ENCODE results near the gene MLKL.

MLKL gene

DNA sequence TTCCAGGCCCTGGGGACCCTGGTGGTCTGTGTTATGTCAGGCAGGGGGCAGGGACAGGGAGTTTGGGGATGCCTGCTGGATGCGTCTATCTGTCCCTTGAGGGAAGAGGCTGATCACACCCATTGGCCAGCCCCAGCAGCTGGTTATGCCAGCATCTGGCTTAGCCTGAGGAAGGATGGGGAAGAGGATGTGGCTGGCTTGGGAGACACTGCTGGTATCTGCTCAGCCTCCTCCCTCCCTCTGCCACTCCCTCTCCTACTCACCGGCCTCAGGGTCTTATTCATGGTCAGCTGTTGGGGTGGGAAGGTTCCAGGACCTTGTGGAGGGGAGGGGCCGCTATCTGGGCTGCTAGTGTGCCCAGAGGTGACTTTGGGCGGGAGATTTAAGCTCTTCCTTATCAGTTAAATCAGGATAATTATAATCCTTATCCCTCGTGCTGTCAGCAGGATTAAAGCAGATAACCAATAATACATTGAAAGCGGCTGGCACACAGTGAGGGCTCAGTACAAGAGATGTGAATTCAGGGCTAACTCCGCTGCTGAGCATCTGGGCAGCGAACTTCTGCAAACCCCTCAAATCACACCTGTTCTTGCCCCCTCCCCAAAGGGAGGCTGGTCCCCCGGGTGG lies 36.0 kb upstream of the MLKL start:
- no peak overlapping the region for H3K4me3 ChIP-seq (ENCODE audit: low read length)
- no peak overlapping the region for H3K4me2 ChIP-seq (ENCODE audit: low read length)
- H3K27me3 ChIP-seq (ENCODE audit: low read depth, low read length): no peaks in the 10 kb centered on the region
- H3K79me2 ChIP-seq (ENCODE audit: low read length): no peaks in the 10 kb centered on the region
- TF ChIP-seq EZH2phosphoT487 (IDR thresholded peaks at IDR 0.05; ENCODE audit: low read depth): no peak
- TF ChIP-seq, protein P1, sequence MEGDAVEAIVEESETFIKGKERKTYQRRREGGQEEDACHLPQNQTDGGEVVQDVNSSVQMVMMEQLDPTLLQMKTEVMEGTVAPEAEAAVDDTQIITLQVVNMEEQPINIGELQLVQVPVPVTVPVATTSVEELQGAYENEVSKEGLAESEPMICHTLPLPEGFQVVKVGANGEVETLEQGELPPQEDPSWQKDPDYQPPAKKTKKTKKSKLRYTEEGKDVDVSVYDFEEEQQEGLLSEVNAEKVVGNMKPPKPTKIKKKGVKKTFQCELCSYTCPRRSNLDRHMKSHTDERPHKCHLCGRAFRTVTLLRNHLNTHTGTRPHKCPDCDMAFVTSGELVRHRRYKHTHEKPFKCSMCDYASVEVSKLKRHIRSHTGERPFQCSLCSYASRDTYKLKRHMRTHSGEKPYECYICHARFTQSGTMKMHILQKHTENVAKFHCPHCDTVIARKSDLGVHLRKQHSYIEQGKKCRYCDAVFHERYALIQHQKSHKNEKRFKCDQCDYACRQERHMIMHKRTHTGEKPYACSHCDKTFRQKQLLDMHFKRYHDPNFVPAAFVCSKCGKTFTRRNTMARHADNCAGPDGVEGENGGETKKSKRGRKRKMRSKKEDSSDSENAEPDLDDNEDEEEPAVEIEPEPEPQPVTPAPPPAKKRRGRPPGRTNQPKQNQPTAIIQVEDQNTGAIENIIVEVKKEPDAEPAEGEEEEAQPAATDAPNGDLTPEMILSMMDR (IDR thresholded peaks at IDR 0.05; ENCODE audit: low read depth, low read length): no peak
- no peak overlapping the region for H3K27ac ChIP-seq (ENCODE audit: low read length)
- no peak overlapping the region for H2AFZ ChIP-seq (ENCODE audit: low read depth, low read length)
- H4K20me1 ChIP-seq (ENCODE audit: insufficient read depth, low read length): no peaks in the 10 kb centered on the region
- H3K9me3 ChIP-seq (ENCODE audit: insufficient read depth, low read length): no peaks in the 10 kb centered on the region
- H3K36me3 ChIP-seq (replicated peaks; ENCODE audit: low read depth, low read length): no peaks in the 10 kb centered on the region
- no peak overlapping the region for H3K9ac ChIP-seq (ENCODE audit: low read length)
- H3K4me1 ChIP-seq (ENCODE audit: low read length): no peaks in the 10 kb centered on the region

DNA sequence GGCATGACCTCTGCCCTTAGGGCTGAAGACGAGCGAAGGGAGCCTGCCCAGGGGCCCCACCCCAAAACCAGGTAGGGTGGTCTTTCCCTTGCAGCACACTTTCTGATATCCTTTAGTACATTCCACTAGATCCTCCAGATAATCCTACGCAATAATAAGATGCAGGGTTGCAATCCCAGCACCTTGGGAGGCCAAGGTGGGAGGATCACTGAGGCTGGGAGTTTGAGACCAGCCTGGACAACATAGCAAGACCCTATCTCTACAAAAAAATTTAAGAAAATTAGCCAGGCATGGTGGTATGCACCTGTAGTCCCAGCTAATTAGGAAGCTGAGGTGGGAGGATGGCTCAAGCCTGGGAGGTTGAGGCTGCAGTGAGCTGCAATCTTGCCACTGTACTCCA lies 34.9 kb upstream of the MLKL start:
- Histone ChIP-seq H2AFZ (ENCODE audit: low read depth, low read length) (no peak overlapping the region), H3K4me1 (ENCODE audit: low read length) (no peaks in the 10 kb centered on the region), H3K9ac (ENCODE audit: low read length) (no peak overlapping the region), H3K79me2 (ENCODE audit: low read length) (no peaks in the 10 kb centered on the region), H3K4me2 (ENCODE audit: low read length) (no peak overlapping the region), H3K9me3 (ENCODE audit: insufficient read depth, low read length) (no peaks in the 10 kb centered on the region), H3K4me3 (ENCODE audit: low read length) (no peak overlapping the region), H3K36me3 (replicated peaks; ENCODE audit: low read depth, low read length) (no peaks in the 10 kb centered on the region), H3K27ac (ENCODE audit: low read length) (no peak overlapping the region), H3K27me3 (ENCODE audit: low read depth, low read length) (no peaks in the 10 kb centered on the region), H4K20me1 (ENCODE audit: insufficient read depth, low read length) (no peaks in the 10 kb centered on the region)
- TF ChIP-seq EZH2phosphoT487 (IDR thresholded peaks at IDR 0.05; ENCODE audit: low read depth): no peak
- TF ChIP-seq, protein P1 (IDR thresholded peaks at IDR 0.05; ENCODE audit: low read depth, low read length): no peak

DNA sequence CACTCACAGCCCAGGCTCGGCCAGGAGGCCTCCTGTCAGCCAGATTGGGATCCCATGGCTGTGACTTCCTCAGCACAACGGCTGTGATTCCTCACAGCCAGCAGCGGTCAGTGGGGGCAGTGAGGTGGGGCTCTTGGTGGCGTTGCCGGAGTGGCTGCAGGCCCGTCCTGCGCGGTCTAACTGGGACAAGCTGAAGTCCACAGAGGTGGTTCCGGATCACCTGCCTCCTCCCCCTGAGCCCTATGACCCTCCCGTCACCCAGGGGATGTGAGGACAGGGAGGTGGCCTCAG lies 34.4 kb upstream of the MLKL start:
- TF ChIP-seq, protein P1 (IDR thresholded peaks at IDR 0.05; ENCODE audit: low read depth, low read length): no peak
- no peak for TF ChIP-seq EZH2phosphoT487 (IDR thresholded peaks at IDR 0.05; ENCODE audit: low read depth)
- Histone ChIP-seq H3K27ac (ENCODE audit: low read length) (no peak overlapping the region), H3K9me3 (ENCODE audit: insufficient read depth, low read length) (no peaks in the 10 kb centered on the region), H3K9ac (ENCODE audit: low read length) (no peak overlapping the region), H3K4me3 (ENCODE audit: low read length) (no peak overlapping the region), H4K20me1 (ENCODE audit: insufficient read depth, low read length) (no peaks in the 10 kb centered on the region), H3K4me1 (ENCODE audit: low read length) (no peaks in the 10 kb centered on the region), H2AFZ (ENCODE audit: low read depth, low read length) (no peak overlapping the region), H3K4me2 (ENCODE audit: low read length) (no peak overlapping the region), H3K27me3 (ENCODE audit: low read depth, low read length) (no peaks in the 10 kb centered on the region), H3K36me3 (replicated peaks; ENCODE audit: low read depth, low read length) (no peaks in the 10 kb centered on the region), H3K79me2 (ENCODE audit: low read length) (no peaks in the 10 kb centered on the region)

DNA sequence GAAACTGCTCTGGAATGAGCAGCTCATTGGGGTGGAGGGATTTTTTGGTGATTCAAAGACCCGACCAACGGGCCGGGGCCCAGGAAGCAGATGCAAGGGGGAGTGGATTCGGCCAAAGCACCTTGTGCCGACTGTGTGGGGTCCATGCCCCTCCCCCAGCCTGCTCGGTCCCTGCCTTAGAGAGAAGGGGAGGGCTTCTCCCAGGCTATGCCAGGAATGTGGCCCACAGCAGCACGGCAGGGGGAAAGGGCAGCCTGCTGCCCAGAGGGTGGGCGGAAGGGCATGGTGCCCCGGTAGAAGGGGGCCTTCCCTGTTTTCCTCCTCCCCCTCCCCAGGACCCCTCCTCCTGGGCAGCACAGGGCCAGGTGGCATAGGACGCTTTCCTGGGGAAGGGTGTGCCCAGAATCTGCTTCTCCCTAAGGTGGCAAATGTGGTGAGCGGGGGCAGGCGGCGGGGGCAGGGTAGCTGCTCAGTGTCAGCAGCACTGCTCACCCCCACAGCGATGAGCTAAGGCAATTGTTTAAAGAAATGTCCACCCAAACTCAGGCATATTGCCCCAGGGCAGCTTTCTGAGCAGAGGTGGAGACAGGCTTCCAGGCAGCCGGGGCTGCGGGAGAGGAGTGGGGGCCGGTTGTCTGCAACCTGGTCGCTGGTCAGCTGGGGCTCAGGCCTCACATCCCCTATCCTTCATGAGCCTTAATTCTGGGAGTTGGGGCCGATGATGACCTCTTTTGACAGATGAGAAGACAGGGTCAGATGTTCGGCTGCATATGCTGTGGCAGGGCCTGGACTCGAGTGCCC lies 33.9 kb upstream of the MLKL start:
- Histone ChIP-seq H3K4me1 (ENCODE audit: low read length) (no peaks in the 10 kb centered on the region), H3K9ac (ENCODE audit: low read length) (no peak overlapping the region), H3K4me2 (ENCODE audit: low read length) (no peak overlapping the region)

More for the DNA sequence above, 33.9 kb upstream of the MLKL start:
- no peaks in the 10 kb centered on the region for H3K79me2 ChIP-seq (ENCODE audit: low read length)
- no peaks in the 10 kb centered on the region for H3K36me3 ChIP-seq (replicated peaks; ENCODE audit: low read depth, low read length)
- no peak overlapping the region for H3K4me3 ChIP-seq (ENCODE audit: low read length)
- no peaks in the 10 kb centered on the region for H3K9me3 ChIP-seq (ENCODE audit: insufficient read depth, low read length)
- H3K27me3 ChIP-seq (ENCODE audit: low read depth, low read length): no peaks in the 10 kb centered on the region
- TF ChIP-seq, protein P1 (IDR thresholded peaks at IDR 0.05; ENCODE audit: low read depth, low read length): no peak
- no peak for TF ChIP-seq EZH2phosphoT487 (IDR thresholded peaks at IDR 0.05; ENCODE audit: low read depth)
- no peaks in the 10 kb centered on the region for H4K20me1 ChIP-seq (ENCODE audit: insufficient read depth, low read length)
- no peak overlapping the region for H3K27ac ChIP-seq (ENCODE audit: low read length)
- H2AFZ ChIP-seq (ENCODE audit: low read depth, low read length): no peak overlapping the region

Measured in OCI-LY3 (cell line).